Measurements from ENCODE around the gene NAALADL2. TPM values are rescaled to one million over a fixed set of nuclear protein-coding genes. Genes with fewer than 3 reads are reported as not detected.

Gene NAALADL2
- total RNA-seq, 1 donor from 2014 or later: 11.5 TPM

GRCh38 chr3:175226444-175226843, 367.3 kb downstream of the NAALADL2 start:
- H3K36me3 ChIP-seq: no peaks in the 10 kb centered on the region
- H3K27ac ChIP-seq: no peak overlapping the region
- Mint-ChIP-seq H3K4me1 (no peaks in the 10 kb centered on the region), H3K27ac (no peak overlapping the region), H3K36me3 (no peaks in the 10 kb centered on the region), H3K27me3 (ENCODE audit: insufficient read depth, low read depth) (no peaks in the 10 kb centered on the region), H3K4me3 (no peak overlapping the region), H3K9me3 (no peaks in the 10 kb centered on the region)
- no peak for DNase-seq (ENCODE audit: low spot score)
- no peaks in the 10 kb centered on the region for H3K4me1 ChIP-seq
- H4K20me1 ChIP-seq (ENCODE audit: low read depth): no peaks in the 10 kb centered on the region
- H3K9ac ChIP-seq: no peak overlapping the region
- TF ChIP-seq EZH2 (IDR thresholded peaks at IDR 0.05) (no peak), EZH2phosphoT487 (IDR thresholded peaks at IDR 0.05) (no peak), CTCF (IDR thresholded peaks at IDR 0.05) (no peak)
- no peak overlapping the region for H2AFZ ChIP-seq (replicated peaks)
- no peak overlapping the region for H3K4me3 ChIP-seq
- no peak overlapping the region for H3K4me2 ChIP-seq
- no peaks in the 10 kb centered on the region for H3F3A ChIP-seq (ENCODE audit: low read depth)
- no peaks in the 10 kb centered on the region for H3K27me3 ChIP-seq
- H3K79me2 ChIP-seq (ENCODE audit: low read depth): no peaks in the 10 kb centered on the region
- H3K9me3 ChIP-seq (ENCODE audit: low read depth): no peaks in the 10 kb centered on the region

GRCh38 chr3:175227126-175227525, 368.0 kb downstream of the NAALADL2 start:
- no peak for DNase-seq (ENCODE audit: low spot score)
- H3K9ac ChIP-seq: no peak overlapping the region
- no peaks in the 10 kb centered on the region for H3K4me1 ChIP-seq
- no peaks in the 10 kb centered on the region for H3K4me1 Mint-ChIP-seq
- no peaks in the 10 kb centered on the region for H3K36me3 ChIP-seq
- no peak overlapping the region for H3K4me2 ChIP-seq
- H4K20me1 ChIP-seq (ENCODE audit: low read depth): no peaks in the 10 kb centered on the region
- H3F3A ChIP-seq (ENCODE audit: low read depth): no peaks in the 10 kb centered on the region
- no peaks in the 10 kb centered on the region for H3K27me3 Mint-ChIP-seq (ENCODE audit: insufficient read depth, low read depth)
- no peaks in the 10 kb centered on the region for H3K36me3 Mint-ChIP-seq
- TF ChIP-seq EZH2 (IDR thresholded peaks at IDR 0.05) (no peak), CTCF (IDR thresholded peaks at IDR 0.05) (no peak), EZH2phosphoT487 (IDR thresholded peaks at IDR 0.05) (no peak)
- H3K4me3 Mint-ChIP-seq: no peak overlapping the region
- H2AFZ ChIP-seq (replicated peaks): no peak overlapping the region
- H3K79me2 ChIP-seq (ENCODE audit: low read depth): no peaks in the 10 kb centered on the region
- no peak overlapping the region for H3K4me3 ChIP-seq
- H3K27ac ChIP-seq: no peak overlapping the region
- H3K27ac Mint-ChIP-seq: no peak overlapping the region
- no peaks in the 10 kb centered on the region for H3K9me3 ChIP-seq (ENCODE audit: low read depth)
- H3K9me3 Mint-ChIP-seq: no peaks in the 10 kb centered on the region
- H3K27me3 ChIP-seq: no peaks in the 10 kb centered on the region

- Histone ChIP-seq H4K20me1 (ENCODE audit: low read depth) (no peaks in the 10 kb centered on the region), H3K27me3 (no peaks in the 10 kb centered on the region), H3K36me3 (no peaks in the 10 kb centered on the region), H3K9ac (no peak overlapping the region), H3K4me3 (no peak overlapping the region), H3K79me2 (ENCODE audit: low read depth) (no peaks in the 10 kb centered on the region), H3K9me3 (ENCODE audit: low read depth) (no peaks in the 10 kb centered on the region), H3K4me2 (no peak overlapping the region), H3F3A (ENCODE audit: low read depth) (no peaks in the 10 kb centered on the region), H2AFZ (replicated peaks) (no peak overlapping the region), H3K27ac (no peak overlapping the region), H3K4me1 (no peaks in the 10 kb centered on the region)
- Mint-ChIP-seq H3K9me3 (no peaks in the 10 kb centered on the region), H3K27ac (no peak overlapping the region), H3K27me3 (ENCODE audit: insufficient read depth, low read depth) (no peaks in the 10 kb centered on the region), H3K4me3 (no peak overlapping the region), H3K4me1 (peaks cover 5% of the 10 kb centered on the region), H3K36me3 (no peaks in the 10 kb centered on the region)
- no peak for DNase-seq (ENCODE audit: low spot score)
- TF ChIP-seq EZH2 (IDR thresholded peaks at IDR 0.05): no peak
- TF ChIP-seq EZH2phosphoT487 (IDR thresholded peaks at IDR 0.05): no peak
- no peak for TF ChIP-seq CTCF (IDR thresholded peaks at IDR 0.05)
Observed at GRCh38 chr3:175233957-175234940, 375.1 kb downstream of the NAALADL2 start.

All from neural progenitor cell (in vitro differentiated cells).